Activated T-helper 9 cell treated with anti-CD3 and anti-CD28 coated beads, Interleukin-2, amount 50 U/mL, for 16 hours (primary cell): ENCODE measurements around the gene OTUB2.

ENCODE experiments used
- DNase-seq: peaks from one replicate; pipeline ENCODE4 v3.0.0-alpha.2; 2020; ENCODE audit warnings: low read depth

OTUB2 gene

GRCh38 chr14:94021416-94022157 lies 4.6 kb upstream of the OTUB2 start:
- no peak for DNase-seq

- DNase-seq: no peak
Observed at GRCh38 chr14:94022532-94023411, 3.4 kb upstream of the OTUB2 start.

- DNase-seq: no peak
Observed at GRCh38 chr14:94024549-94024948, 1.6 kb upstream of the OTUB2 start.

DNA sequence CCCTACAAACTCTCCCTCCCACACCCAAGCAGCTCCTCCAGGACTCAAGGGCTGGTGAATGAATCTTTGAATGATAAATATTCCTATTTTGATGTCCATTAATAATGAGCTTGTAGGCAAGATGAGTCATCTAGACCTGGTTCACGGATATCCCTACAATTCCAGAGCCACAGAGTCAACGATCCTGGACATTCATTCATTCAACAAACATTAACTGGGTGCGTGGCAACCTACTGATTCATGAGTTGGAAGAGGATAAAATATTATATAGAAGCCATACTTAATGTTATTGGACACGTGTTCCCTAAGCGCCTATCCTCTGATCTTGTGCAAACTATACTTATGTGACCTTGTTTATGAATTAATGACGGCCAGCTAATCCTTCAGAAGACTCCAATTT lies 420 bp upstream of the OTUB2 start:
- DNase-seq: no peak

DNA sequence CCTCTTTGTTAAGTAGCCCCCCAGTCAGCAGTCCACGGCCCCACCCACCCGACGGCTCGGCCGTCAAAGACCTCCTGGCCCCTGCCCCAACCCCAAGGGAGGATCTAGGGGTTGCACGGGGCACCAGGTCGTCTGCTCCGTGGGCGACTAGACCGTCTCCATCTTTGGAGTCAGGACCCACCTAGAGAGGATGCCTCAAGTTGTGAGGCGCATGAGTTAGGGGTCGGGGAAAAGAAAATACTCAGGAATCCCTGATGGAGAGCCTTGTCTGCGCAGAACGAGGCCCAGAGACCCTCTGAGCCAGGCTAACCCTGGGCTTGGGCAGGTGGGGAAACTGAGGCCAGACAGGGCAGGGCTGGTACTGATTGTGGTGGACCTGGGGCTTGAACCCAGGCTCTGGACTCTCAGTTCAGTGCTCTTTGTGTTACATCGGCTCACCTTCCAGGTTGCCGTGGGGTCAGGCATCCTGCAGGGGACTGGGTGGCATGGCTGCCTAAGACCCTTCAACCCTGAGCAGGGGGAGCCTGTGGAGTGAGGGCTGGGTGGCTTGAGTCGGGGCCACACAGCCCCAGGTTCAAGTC lies 839 bp downstream of the OTUB2 start:
- DNase-seq: no peak

GRCh38 chr14:94027566-94028449 lies 1.7 kb downstream of the OTUB2 start:
- no peak for DNase-seq

- peak; percentile 29 for DNase-seq
Observed at GRCh38 chr14:94028450-94028826, 2.3 kb downstream of the OTUB2 start.

DNA sequence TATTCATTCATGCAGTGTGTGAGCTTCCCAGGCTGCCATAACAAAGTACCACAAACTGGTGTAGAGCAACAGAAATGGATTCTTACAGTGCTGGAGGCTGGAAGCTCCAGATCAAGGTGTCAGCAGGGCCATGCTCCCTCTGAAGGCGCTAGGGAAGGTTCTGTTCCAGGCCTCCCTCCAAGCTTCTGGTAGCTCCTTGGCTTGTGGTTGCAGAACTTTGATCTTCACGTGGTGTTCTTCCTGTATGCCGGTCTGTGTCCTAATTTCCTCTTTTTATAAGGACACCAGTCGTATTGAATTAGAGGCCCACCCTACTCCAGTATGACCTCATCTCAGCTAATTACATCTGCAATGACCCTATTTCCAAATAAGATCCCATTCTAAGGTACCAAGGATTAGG lies 3.1 kb downstream of the OTUB2 start:
- DNase-seq: no peak

DNA sequence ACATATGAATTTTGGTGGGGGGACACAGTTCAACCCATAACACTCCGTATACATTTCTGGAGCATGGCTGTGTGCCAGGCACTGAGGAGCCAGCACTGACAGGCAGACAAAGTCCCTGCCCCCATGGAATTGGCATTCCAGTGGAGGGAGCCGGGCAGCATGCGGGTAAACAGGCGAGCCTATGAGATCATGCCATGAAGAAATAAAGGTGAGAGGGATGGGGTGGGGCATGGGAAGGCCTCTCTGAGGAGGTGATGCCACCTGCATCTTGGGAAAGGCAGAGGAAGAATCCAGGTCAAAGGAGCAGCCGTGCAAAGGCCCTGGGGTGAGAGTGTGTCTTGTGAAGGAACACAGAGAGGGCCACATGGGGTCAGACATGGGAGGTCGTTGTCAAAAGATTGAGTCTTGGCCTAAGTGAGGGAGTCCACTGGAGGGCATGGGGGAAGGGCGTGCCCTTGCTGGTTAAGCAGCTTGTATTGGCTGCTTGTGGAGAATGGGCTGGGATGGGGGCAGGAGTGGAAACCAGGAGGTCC lies 3.6 kb downstream of the OTUB2 start:
- DNase-seq: no peak

DNA sequence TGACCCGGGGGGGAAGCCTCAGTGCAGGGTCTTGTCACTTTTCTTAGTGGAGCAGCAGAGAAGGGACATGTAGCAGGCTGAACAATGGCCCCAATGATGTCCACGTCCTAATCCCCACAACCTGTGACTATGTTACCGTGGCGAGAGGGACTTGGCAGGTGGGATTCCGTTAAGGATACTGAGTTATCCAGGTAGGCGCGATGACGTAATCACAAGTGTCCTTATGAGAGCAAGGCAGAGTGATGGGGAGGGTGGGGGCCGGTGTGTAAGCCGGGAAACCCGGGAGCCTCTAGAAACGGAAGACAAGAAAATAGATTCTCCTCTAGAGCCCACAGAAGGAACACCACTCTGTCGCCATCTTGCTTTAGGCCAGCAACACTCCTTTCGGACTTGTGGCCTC lies 4.4 kb downstream of the OTUB2 start:
- DNase-seq: no peak

DNA sequence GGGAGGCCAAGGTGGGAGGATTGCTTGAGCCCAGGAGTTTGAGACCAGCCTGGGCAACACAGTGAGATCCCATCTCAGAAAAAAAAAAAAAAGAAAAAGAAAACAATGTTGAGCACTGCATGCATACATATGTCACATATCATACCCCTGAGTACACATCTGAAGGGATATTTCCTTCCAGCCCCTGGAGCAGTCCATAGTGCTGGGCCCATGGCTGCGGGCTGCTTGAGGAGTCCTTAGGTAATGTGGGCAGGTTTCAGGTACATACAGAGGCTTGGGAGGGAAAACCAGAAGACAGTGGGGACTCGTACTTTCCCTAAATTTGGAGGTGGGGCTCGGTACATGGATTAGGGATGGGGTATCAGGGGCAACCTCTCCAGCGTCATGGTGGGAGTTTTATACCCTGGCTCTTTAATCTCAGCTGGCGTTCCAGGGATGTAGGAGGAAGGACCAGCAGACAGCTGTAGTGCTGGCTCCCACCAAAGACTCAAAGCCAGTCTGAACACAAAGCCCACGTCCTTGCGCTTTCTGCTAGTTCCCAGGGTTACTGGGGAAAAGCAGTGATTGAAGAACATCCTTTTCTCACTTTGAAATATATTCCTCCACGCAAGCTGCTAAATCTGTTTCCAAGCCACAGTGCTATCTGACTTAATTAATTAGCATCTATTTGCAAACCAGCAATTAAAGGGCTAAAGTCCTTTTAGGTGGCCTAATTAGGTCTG lies 5.2 kb downstream of the OTUB2 start:
- DNase-seq: no peak

GRCh38 chr14:94031883-94032279 lies 5.7 kb downstream of the OTUB2 start:
- no peak for DNase-seq

- DNase-seq: no peak
Observed at GRCh38 chr14:94034886-94035285, 8.7 kb downstream of the OTUB2 start.

GRCh38 chr14:94036313-94037167 lies 10.4 kb downstream of the OTUB2 start:
- peak; percentile 61 for DNase-seq

GRCh38 chr14:94037954-94038353 lies 11.8 kb downstream of the OTUB2 start:
- no peak for DNase-seq

GRCh38 chr14:94038510-94038909 lies 12.4 kb downstream of the OTUB2 start:
- no peak for DNase-seq

- DNase-seq: no peak
Observed at GRCh38 chr14:94038921-94039629, 12.9 kb downstream of the OTUB2 start.

GRCh38 chr14:94040247-94040646 lies 14.1 kb downstream of the OTUB2 start:
- DNase-seq: no peak

GRCh38 chr14:94040796-94041195 lies 14.7 kb downstream of the OTUB2 start:
- no peak for DNase-seq
